GM12878 (cell line): ENCODE measurements around the gene H2AZ2. TPM values are rescaled to one million over a fixed set of nuclear protein-coding genes. Genes with fewer than 3 reads are reported as not detected.
"Not testable (repeated sequence)": the region's sequence is repeated elsewhere in the genome, so short reads cannot be mapped to it uniquely, and the experiment has no call there.

ENCODE experiments used
- ATAC-seq: fragments of 200-7000 bp; cut with Tn5 transposase; 3 replicates; pipeline ENCODE4 v1.9.1; 2020; ENCODE audit warnings: mild to moderate bottlenecking, moderate library complexity
- BruUV-seq: library from RNA; stranded (reverse); fragments of 400-500 nt; replicated peaks from 2 replicates; lab custom pipeline; 2021; lab: Mats Ljungman, UMichigan
- CTCF ChIA-PET: fragments of 300-600 bp; sonication (Branson Sonifier 250); formaldehyde crosslinking; extraction: SDS; loops from one replicate; lab custom pipeline; 2021; ENCODE audit warnings: inconsistent platforms; lab: Yijun Ruan, JAX
- POLR2A ChIA-PET: fragments of 350-600 bp; formaldehyde crosslinking; extraction: SDS; loops from one replicate; lab custom pipeline; 2021; ENCODE audit warnings: inconsistent platforms; lab: Charles Lee
- RAD21 ChIA-PET: fragments of 300-600 bp; sonication (Branson Sonifier 250); formaldehyde crosslinking; loops from one replicate; lab custom pipeline; 2023; ENCODE audit warnings: antibody characterized with exemption; ENCODE audit not compliant: unreplicated experiment; lab: Charles Lee
- SMC1A ChIA-PET: fragments of 300-600 bp; sonication (Branson Sonifier 250); formaldehyde crosslinking; loops from one replicate; lab custom pipeline; 2023; ENCODE audit not compliant: unreplicated experiment, uncharacterized antibody; lab: Charles Lee
- DNase-seq: peaks from one replicate; pipeline ENCODE4 v3.0.0-alpha.2; 2011; ENCODE audit warnings: low read depth, low spot score
- FAIRE-seq: peaks from 3 replicates; lab custom pipeline; 2011; peaks lifted over from hg19 to GRCh38; lab: Jason Lieb, UNC
- H2AFZ ChIP-seq: 2 replicates; pipeline ENCODE4 v1.6.0; 2011; ENCODE audit warnings: low read depth, low read length, control low read depth; ENCODE audit not compliant: control insufficient read depth
- H3K27ac ChIP-seq: 2 replicates; pipeline ENCODE4 v1.5.1; 2011; ENCODE audit warnings: control low read depth; ENCODE audit not compliant: control insufficient read depth, insufficient read depth
- H3K27me3 ChIP-seq, 2 experiments: replicated peaks in 1 of 2; 2 replicates each; pipeline versions ENCODE4 v1.6.0 to v1.6.1; 2011; ENCODE audit warnings: low read length in 1 of 2; ENCODE audit not compliant: control insufficient read depth in 2 of 2, insufficient read depth in 2 of 2
- H3K36me3 ChIP-seq, 2 experiments: 2 replicates each; pipeline ENCODE4 v1.5.1; 2011; ENCODE audit warnings: low read length in 1 of 2; ENCODE audit not compliant: control insufficient read depth in 2 of 2, insufficient read depth in 2 of 2
- H3K4me1 ChIP-seq: 2 replicates; pipeline ENCODE4 v1.6.1; 2011; ENCODE audit warnings: mild to moderate bottlenecking, low read length, moderate library complexity, mixed read lengths; ENCODE audit not compliant: control insufficient read depth, insufficient read depth
- H3K4me2 ChIP-seq: 2 replicates; pipeline ENCODE4 v1.6.0; 2011; ENCODE audit warnings: control low read depth; ENCODE audit not compliant: control insufficient read depth, insufficient read depth
- H3K4me3 ChIP-seq: fragments of 200-600 bp; sonication (generic); 2 replicates; pipeline ENCODE4 v1.5.1; 2016
- H3K79me2 ChIP-seq: 2 replicates; pipeline ENCODE4 v1.6.0; 2011; ENCODE audit warnings: low read length; ENCODE audit not compliant: control insufficient read depth, insufficient read depth
- H3K9ac ChIP-seq: 2 replicates; pipeline ENCODE4 v1.8.0; 2011; ENCODE audit warnings: low read length, control low read depth, mixed read lengths; ENCODE audit not compliant: control insufficient read depth, insufficient read depth
- H3K9me3 ChIP-seq: replicated peaks from 3 replicates; pipeline ENCODE4 v1.5.1; 2011; ENCODE audit warnings: mild to moderate bottlenecking, low read length; ENCODE audit not compliant: control insufficient read depth, insufficient read depth
- H4K20me1 ChIP-seq: 2 replicates; pipeline ENCODE4 v1.6.0; 2011; ENCODE audit not compliant: control insufficient read depth, insufficient read depth
- MTA3 ChIP-seq: IDR thresholded peaks from 2 replicates; pipeline ENCODE4 v1.6.1; 2012; ENCODE audit warnings: low read length, inconsistent platforms, borderline replicate concordance
- PML ChIP-seq: IDR thresholded peaks from 2 replicates; pipeline ENCODE4 v1.6.1; 2012; ENCODE audit warnings: low read length, inconsistent platforms
- POLR2A ChIP-seq: IDR thresholded peaks from 2 replicates; pipeline ENCODE4 v1.6.1; 2011; ENCODE audit warnings: low read depth, mild to moderate bottlenecking, low read length
- POLR2AphosphoS2 ChIP-seq: IDR thresholded peaks from 2 replicates; pipeline ENCODE4 v1.6.1; 2011; ENCODE audit warnings: low read depth, mild to moderate bottlenecking, low read length, improper control_type of control experiment, moderate library complexity
- SMAD5 ChIP-seq: IDR thresholded peaks from 2 replicates; pipeline ENCODE4 v1.6.1; 2016; ENCODE audit warnings: antibody characterized with exemption, low read depth
- WGBS: methylation state at CpG from one replicate; pipeline ENCODE4 v1.1.6; 2016; ENCODE audit warnings: low lambda C conversion rate; ENCODE audit not compliant: insufficient replicate concordance, insufficient coverage; ENCODE audit errors: missing lambda C conversion rate; 5-methylcytosine and 5-hydroxymethylcytosine counted together
- in situ Hi-C: fragments of 300-500 bp; cut with MboI; formaldehyde crosslinking; loops from 9 replicates; pipeline ENCODE4 v1.14.3; 2018; ENCODE audit warnings: mixed read lengths
- intact Hi-C: fragments of 100-400 bp; cut with micrococcal nuclease; formaldehyde crosslinking; loops from one replicate; pipeline ENCODE4 v1.14.2; 2022; ENCODE audit not compliant: unreplicated experiment
- polyA plus RNA-seq, 11 experiments: library from polyadenylated mRNA; depleted of rRNA in 4 of 11; unstranded in 6 of 11; stranded (reverse) in 5 of 11; fragments of >200 nt; fragmentation: Nextera tagmentation in 4 of 11; fragmentation: Illumina TruSeq in 1 of 11; extraction: Ambion mirVana in 4 of 11; extraction: Trizol in 1 of 11; gene quantifications; 1 replicate in 1 of 11; 2 replicates in 10 of 11; pipeline versions ENCODE4 v1.2.1 to v1.2.3, GENCODE V29; 2011 to 2016; ENCODE audit warnings: inconsistent platforms in 2 of 11, missing spikeins in 2 of 11, low read depth in 1 of 11
- total RNA-seq, 4 experiments: library from RNA; depleted of rRNA in 3 of 4; stranded (reverse); fragments of >200 nt in 3 of 4; fragmentation: Illumina TruSeq in 1 of 4; extraction: Trizol in 1 of 4; gene quantifications; 2 replicates each; pipeline versions ENCODE4 v1.2.1 to v1.2.3, GENCODE V29; 2013 to 2021
- TF ChIP-seq, protein P1 (sequence below): fragments of 450-650 bp; formaldehyde crosslinking; IDR thresholded peaks from 2 replicates; pipeline ENCODE4 v1.4.0; 2022; ENCODE audit warnings: mild to moderate bottlenecking, moderate library complexity

The H2AZ2 gene
- total and polyA plus RNA-seq, 10 of the 15 experiments (the other 5 are each of a cell fraction or from before 2014, with no cell fraction given) = 118 to 366 (median 223) TPM

DNA sequence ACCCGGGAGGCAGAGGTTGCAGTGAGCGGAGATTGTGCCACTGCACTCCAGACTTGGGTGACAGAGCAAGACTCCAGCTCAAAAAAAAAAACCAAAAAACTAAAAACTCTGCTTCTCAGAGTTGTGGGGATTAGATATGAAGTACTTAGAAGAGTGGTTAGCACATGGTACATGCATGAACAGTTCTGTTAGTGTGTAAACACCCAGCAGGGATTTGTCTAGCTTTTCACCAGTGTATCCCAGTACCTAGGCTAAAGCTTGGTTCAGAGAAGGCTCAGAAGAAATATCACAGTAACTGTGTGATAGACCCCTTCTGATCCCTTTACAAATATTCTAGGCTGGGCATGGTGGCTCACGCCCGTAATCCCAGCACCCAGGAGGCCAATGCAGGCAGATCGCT, 41.9 kb downstream of the H2AZ2 start (continued):
- TF ChIP-seq, protein P1, sequence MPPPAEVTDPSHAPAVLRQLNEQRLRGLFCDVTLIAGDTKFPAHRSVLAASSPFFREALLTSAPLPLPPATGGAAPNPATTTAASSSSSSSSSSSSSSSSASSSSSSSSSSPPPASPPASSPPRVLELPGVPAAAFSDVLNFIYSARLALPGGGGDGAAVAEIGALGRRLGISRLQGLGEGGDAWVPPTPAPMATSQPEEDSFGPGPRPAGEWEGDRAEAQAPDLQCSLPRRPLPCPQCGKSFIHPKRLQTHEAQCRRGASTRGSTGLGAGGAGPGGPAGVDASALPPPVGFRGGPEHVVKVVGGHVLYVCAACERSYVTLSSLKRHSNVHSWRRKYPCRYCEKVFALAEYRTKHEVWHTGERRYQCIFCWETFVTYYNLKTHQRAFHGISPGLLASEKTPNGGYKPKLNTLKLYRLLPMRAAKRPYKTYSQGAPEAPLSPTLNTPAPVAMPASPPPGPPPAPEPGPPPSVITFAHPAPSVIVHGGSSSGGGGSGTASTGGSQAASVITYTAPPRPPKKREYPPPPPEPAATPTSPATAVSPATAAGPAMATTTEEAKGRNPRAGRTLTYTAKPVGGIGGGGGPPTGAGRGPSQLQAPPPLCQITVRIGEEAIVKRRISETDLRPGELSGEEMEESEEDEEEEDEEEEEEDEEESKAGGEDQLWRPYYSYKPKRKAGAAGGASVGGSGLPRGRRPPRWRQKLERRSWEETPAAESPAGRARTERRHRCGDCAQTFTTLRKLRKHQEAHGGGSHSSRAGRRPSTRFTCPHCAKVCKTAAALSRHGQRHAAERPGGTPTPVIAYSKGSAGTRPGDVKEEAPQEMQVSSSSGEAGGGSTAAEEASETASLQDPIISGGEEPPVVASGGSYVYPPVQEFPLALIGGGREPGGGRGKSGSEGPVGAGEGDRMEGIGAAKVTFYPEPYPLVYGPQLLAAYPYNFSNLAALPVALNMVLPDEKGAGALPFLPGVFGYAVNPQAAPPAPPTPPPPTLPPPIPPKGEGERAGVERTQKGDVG (CRISPR knock-in tag) = no peak

DNA sequence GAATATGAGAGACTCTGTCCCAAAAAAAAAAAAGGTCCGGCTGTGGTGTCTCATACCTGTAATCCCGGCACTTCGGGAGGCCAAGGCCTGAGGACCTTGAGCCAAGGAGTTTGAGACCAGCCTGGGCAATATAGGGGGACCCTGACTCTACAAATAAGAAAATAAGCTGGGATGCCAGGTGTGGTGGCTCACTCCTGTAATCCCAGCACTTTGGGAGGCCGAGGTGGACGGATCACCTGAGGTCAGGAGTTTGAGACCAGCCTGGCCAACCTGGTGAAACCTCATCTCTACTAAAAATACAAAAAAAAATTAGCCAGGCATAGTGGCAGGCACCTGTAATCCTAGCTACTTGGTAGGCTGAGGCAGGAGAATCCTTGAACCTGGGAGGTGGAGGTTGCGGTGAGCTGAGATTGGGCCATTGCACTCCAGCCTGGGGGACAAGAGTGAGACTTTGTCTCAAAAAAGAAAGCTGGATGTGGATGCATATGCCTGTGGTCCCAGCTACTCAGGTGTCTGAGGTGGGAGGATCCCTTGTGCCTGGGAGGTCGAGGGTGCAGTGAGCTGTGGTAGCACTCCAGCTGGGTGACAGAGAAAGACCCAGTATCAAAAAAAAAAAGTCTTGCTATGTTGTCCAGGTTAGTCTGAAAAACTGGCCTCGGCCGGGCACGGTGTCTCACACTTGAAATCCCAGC, 43.9 kb downstream of the H2AZ2 start:
- intact Hi-C loops, H3K4me2 ChIP-seq, in situ Hi-C loops, DNase-seq, H2AFZ ChIP-seq, H3K4me1 ChIP-seq: not testable (repeated sequence)
- peaks cover 11 to 34% of the 10 kb centered on the region in 2 experiments for H3K36me3 ChIP-seq
- POLR2A ChIA-PET = interaction anchor here (0.6 kb wide), 1 partner anchor 83 kb away, joined by 3 read pairs; no protein-coding TSS in a partner anchor
- SMC1A ChIA-PET = interaction anchor here (0.6 to 1.6 kb wide), 2 partner anchors 11 to 217 kb away, joined by 3 read pairs; no protein-coding TSS in a partner anchor
- WGBS = 84% methylated on average over 10 of the region's 10 CpGs
- peak; percentile 35; the same call in 1 of the 2 replicates for TF ChIP-seq POLR2AphosphoS2
- peak; percentile 49; the same call in 1 of the 2 replicates for TF ChIP-seq PML
- peak; percentile 33 for TF ChIP-seq SMAD5
- TF ChIP-seq POLR2A = peak; percentile 3; the same call in 1 of the 2 replicates
- 0 out of 2 replicates have a peak, but pooled peaks have one; percentile 5 for TF ChIP-seq MTA3
- TF ChIP-seq, all 136 proteins: peak for 5; not testable (repeated sequence) for 131
- peak; percentile 23 for ATAC-seq
- H3K9ac ChIP-seq, BruUV-seq, H3K27ac ChIP-seq, H3K9me3 ChIP-seq, RAD21 ChIA-PET, FAIRE-seq, H3K27me3 ChIP-seq, H3K4me3 ChIP-seq, CTCF ChIA-PET, H4K20me1 ChIP-seq: not testable (repeated sequence)
- peaks cover 16% of the 10 kb centered on the region for H3K79me2 ChIP-seq
